B cell (primary cell): Measurements from ENCODE around the gene GARS1. TPM values are rescaled to one million over a fixed set of nuclear protein-coding genes. Genes with fewer than 3 reads are reported as not detected.

Experiments
- ATAC-seq: fragments of 200-7000 bp; cut with Tn5 transposase; one replicate; pipeline ENCODE4 v1.10.0; 2021; ENCODE audit warnings: low read depth, mild to moderate bottlenecking, moderate number of reproducible peaks, moderate library complexity
- CTCF ChIA-PET: fragments of 350-600 bp; sonication (Branson Sonifier 250); formaldehyde crosslinking; loops from one replicate; lab custom pipeline; 2021; ENCODE audit warnings: antibody characterized with exemption, inconsistent platforms; lab: Charles Lee
- POLR2A ChIA-PET: fragments of 350-600 bp; sonication (Branson Sonifier 250); formaldehyde crosslinking; loops from one replicate; lab custom pipeline; 2021; ENCODE audit warnings: antibody characterized with exemption; lab: Charles Lee
- DNase-seq: peaks from one replicate; pipeline ENCODE4 v3.0.0; 2013
- H2AFZ ChIP-seq: 2 replicates; pipeline ENCODE4 v1.6.1; 2012; ENCODE audit warnings: mild to moderate bottlenecking, low read depth, low read length; ENCODE audit not compliant: insufficient read depth, poor library complexity, severe bottlenecking
- H3K27ac ChIP-seq, 2 donors: 1 replicate in 1 of 2; 2 replicates in 1 of 2; pipeline ENCODE4 v1.5.1; 2012 to 2013; ENCODE audit warnings: low read length in 2 of 2, mild to moderate bottlenecking in 2 of 2, moderate library complexity in 1 of 2
- H3K27me3 ChIP-seq, 4 experiments: fragments of 200-600 bp in 1 of 4; sonication (generic) in 1 of 4; replicated peaks in 1 of 4; 1 replicate in 2 of 4; 2 replicates in 2 of 4; pipeline versions ENCODE4 v1.6.1 to v1.7.0; 2013 to 2016; ENCODE audit warnings: low read length in 3 of 4, mild to moderate bottlenecking in 2 of 4, mixed read lengths in 1 of 4, moderate library complexity in 1 of 4; ENCODE audit not compliant: insufficient read depth in 4 of 4, control insufficient read depth in 3 of 4; ENCODE audit errors: control extremely low read depth in 1 of 4
- H3K36me3 ChIP-seq, 2 experiments: replicated peaks in 1 of 2; 1 replicate in 1 of 2; 2 replicates in 1 of 2; pipeline versions ENCODE4 v1.6.1 to v1.7.1; 2013; ENCODE audit warnings: low read length in 1 of 2; ENCODE audit not compliant: insufficient read depth in 2 of 2, control insufficient read depth in 1 of 2; ENCODE audit errors: control extremely low read depth in 1 of 2, extremely low read depth in 1 of 2
- H3K4me1 ChIP-seq, 2 donors: fragments of 200-600 bp in 1 of 2; sonication (generic) in 1 of 2; 1 replicate in 1 of 2; 2 replicates in 1 of 2; pipeline versions ENCODE4 v1.5.1 to v1.6.1; 2013 to 2017; ENCODE audit warnings: low read length in 2 of 2; ENCODE audit not compliant: control insufficient read depth in 2 of 2, insufficient read depth in 2 of 2
- H3K4me2 ChIP-seq: replicated peaks from 2 replicates; pipeline ENCODE3; 2012; ENCODE audit warnings: mild to moderate bottlenecking, low read depth, low read length; ENCODE audit not compliant: poor library complexity, severe bottlenecking
- H3K4me3 ChIP-seq, 5 experiments: fragments of 200-600 bp in 1 of 5; sonication (generic) in 1 of 5; 1 replicate in 3 of 5; 2 replicates in 2 of 5; pipeline versions ENCODE4 v1.5.1 to v1.7.0; 2011 to 2016; ENCODE audit warnings: low read length in 4 of 5, mild to moderate bottlenecking in 4 of 5, low read depth in 2 of 5, control low read depth in 1 of 5, moderate library complexity in 1 of 5; ENCODE audit not compliant: insufficient read depth in 1 of 5; ENCODE audit errors: control extremely low read depth in 1 of 5, extremely low read depth in 1 of 5
- H3K79me2 ChIP-seq: fragments of 200-600 bp; sonication (generic); one replicate; pipeline ENCODE4 v1.6.0; 2016; ENCODE audit warnings: low read length; ENCODE audit not compliant: control insufficient read depth, insufficient read depth
- H3K9ac ChIP-seq: fragments of 200-600 bp; sonication (generic); 2 replicates; pipeline ENCODE4 v1.6.1; 2017; ENCODE audit warnings: mild to moderate bottlenecking, low read length, moderate library complexity
- H3K9me3 ChIP-seq, 3 donors: one replicate each; pipeline versions ENCODE4 v1.6.1 to v1.7.1; 2013; ENCODE audit warnings: low read length in 2 of 3; ENCODE audit not compliant: control insufficient read depth in 2 of 3, insufficient read depth in 1 of 3; ENCODE audit errors: control extremely low read depth in 1 of 3
- H4K20me1 ChIP-seq: 2 replicates; pipeline ENCODE4 v1.6.0; 2012; ENCODE audit warnings: mild to moderate bottlenecking, low read length; ENCODE audit not compliant: insufficient read depth, control insufficient read depth, poor library complexity, severe bottlenecking
- H3K27ac Mint-ChIP-seq: one replicate; pipeline ENCODE4 v1.8.0; 2021; ENCODE audit warnings: mixed read lengths
- H3K27me3 Mint-ChIP-seq: one replicate; pipeline ENCODE4 v1.8.0; 2021; ENCODE audit warnings: mixed read lengths
- H3K4me1 Mint-ChIP-seq: one replicate; pipeline ENCODE4 v1.8.0; 2021; ENCODE audit warnings: mixed read lengths
- H3K4me3 Mint-ChIP-seq: one replicate; pipeline ENCODE4 v1.8.0; 2021; ENCODE audit warnings: mixed read lengths
- H3K9me3 Mint-ChIP-seq: one replicate; pipeline ENCODE4 v1.8.0; 2022; ENCODE audit warnings: mixed read lengths; ENCODE audit not compliant: insufficient read depth
- EZH2 ChIP-seq: IDR thresholded peaks from 2 replicates; pipeline ENCODE4 v1.6.1; 2012; ENCODE audit warnings: borderline replicate concordance, low read depth, mild to moderate bottlenecking, moderate library complexity, low read length; ENCODE audit not compliant: insufficient read depth, poor library complexity, severe bottlenecking
- WGBS: methylation state at CpG from one replicate; pipeline ENCODE4 v1.1.5; 2013; ENCODE audit warnings: missing lambda C conversion rate; ENCODE audit not compliant: insufficient coverage; 5-methylcytosine and 5-hydroxymethylcytosine counted together
- intact Hi-C: fragments of 100-400 bp; cut with micrococcal nuclease; formaldehyde crosslinking; loops from one replicate; pipeline ENCODE4 v1.10.0; 2022
- polyA plus RNA-seq: library from polyadenylated mRNA; depleted of rRNA; stranded (reverse); fragments of >200 nt; gene quantifications from 2 replicates; pipeline ENCODE4 v1.2.3, GENCODE V29; 2012
- total RNA-seq, 2 donors: library from RNA; stranded (reverse); fragments of 120-200 nt in 1 of 2; gene quantifications; 1 replicate in 1 of 2; 2 replicates in 1 of 2; pipeline versions ENCODE4 v1.2.3 to v1.2.4, GENCODE V29; 2013 to 2022
- TF ChIP-seq, protein P1 (sequence below): fragments of 200-600 bp; IDR thresholded peaks from one replicate; pipeline ENCODE4 v1.8.0; 2022; ENCODE audit warnings: antibody characterized with exemption, mild to moderate bottlenecking

Gene GARS1
- total and polyA plus RNA-seq, 2 donors (not counting 1 experiment from before 2014, with no cell fraction given): 54.9 to 61.7 TPM

DNA sequence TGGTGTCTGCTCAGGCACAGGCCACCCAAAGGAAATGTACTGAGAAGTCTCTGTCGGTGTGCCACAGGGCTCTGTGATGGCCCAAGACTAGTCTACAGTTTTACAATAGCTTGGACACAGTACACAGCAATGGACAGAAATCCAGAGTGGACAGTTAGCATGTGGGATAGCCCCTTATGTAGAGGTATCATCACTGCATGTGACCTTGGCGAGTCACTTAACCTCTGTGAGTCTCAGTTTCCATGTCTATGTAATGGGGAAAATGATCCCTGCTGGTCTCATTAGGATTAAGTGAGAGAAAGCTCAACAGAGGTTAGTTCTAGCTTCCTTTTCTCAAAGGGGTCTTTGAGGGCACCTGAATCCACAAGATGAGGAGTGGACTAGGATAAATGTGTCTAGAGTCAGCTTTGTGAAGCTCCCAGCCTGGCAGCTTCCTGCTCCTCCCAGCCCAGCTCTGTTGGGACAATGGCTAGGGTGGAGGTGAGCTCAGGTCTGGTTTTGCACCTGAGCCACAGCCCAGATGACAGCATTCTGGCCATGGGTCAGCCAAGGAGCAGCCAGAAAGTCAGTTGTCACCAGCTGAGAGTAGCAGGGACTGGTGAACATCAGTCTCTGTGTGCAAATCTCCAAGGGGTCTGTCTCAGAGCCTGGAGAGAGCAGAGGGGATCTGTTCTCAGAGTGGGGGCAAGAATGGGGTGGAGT is 69.7 kb downstream of the GARS1 start:
- POLR2A ChIA-PET: no interaction called here

DNA sequence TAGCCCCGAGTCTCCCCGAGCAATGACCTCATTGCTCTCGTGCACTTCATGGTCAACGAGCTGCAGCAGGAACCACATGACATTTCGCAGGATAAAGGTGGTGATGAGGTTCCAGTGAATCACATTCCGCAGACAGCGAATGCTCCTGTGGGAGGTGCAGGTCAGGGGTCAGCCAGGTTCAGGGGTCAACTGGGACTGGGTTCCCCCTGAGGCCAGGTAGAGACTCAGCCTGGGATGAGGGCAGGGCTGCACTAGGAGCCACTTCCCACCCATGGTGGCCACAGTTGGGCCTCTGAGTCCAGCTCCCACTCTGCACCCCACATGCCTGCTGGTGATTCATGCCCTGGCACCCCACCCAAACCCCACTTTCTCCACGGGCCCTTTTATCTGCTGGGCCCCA is 70.4 kb downstream of the GARS1 start:
- Histone ChIP-seq H3K9me3 (no peaks in the 10 kb centered on the region), H3K9ac (no peak overlapping the region), H2AFZ (no peak overlapping the region), H3K4me2 (no peak overlapping the region), H4K20me1 (no peaks in the 10 kb centered on the region), H3K79me2 (no peaks in the 10 kb centered on the region), H3K27me3 (no peaks in the 10 kb centered on the region), H3K27ac (no peak overlapping the region), H3K4me3 (no peak overlapping the region), H3K36me3 (no peaks in the 10 kb centered on the region), H3K4me1 (no peaks in the 10 kb centered on the region)
- H3K27me3 Mint-ChIP-seq: peaks cover 3% of the 10 kb centered on the region
- 81% methylated on average over 7 of the region's 8 CpGs for WGBS
- CTCF ChIA-PET: no interaction called here
- no peak overlapping the region for H3K27ac Mint-ChIP-seq
- ATAC-seq (no peak), DNase-seq (no peak)
- TF ChIP-seq, protein P1, sequence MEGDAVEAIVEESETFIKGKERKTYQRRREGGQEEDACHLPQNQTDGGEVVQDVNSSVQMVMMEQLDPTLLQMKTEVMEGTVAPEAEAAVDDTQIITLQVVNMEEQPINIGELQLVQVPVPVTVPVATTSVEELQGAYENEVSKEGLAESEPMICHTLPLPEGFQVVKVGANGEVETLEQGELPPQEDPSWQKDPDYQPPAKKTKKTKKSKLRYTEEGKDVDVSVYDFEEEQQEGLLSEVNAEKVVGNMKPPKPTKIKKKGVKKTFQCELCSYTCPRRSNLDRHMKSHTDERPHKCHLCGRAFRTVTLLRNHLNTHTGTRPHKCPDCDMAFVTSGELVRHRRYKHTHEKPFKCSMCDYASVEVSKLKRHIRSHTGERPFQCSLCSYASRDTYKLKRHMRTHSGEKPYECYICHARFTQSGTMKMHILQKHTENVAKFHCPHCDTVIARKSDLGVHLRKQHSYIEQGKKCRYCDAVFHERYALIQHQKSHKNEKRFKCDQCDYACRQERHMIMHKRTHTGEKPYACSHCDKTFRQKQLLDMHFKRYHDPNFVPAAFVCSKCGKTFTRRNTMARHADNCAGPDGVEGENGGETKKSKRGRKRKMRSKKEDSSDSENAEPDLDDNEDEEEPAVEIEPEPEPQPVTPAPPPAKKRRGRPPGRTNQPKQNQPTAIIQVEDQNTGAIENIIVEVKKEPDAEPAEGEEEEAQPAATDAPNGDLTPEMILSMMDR: no peak
- no peak for TF ChIP-seq EZH2
- no peak overlapping the region for H3K4me3 Mint-ChIP-seq
- H3K9me3 Mint-ChIP-seq: no peaks in the 10 kb centered on the region
- POLR2A ChIA-PET: no interaction called here
- no peaks in the 10 kb centered on the region for H3K4me1 Mint-ChIP-seq
- intact Hi-C loops: no loop called here

More for the DNA sequence above, 69.7 kb downstream of the GARS1 start:
- Mint-ChIP-seq H3K4me1 (no peaks in the 10 kb centered on the region), H3K4me3 (no peak overlapping the region), H3K27ac (no peak overlapping the region), H3K27me3 (peaks cover 3% of the 10 kb centered on the region), H3K9me3 (no peaks in the 10 kb centered on the region)
- H2AFZ ChIP-seq: no peak overlapping the region
- no peak for ATAC-seq
- no peak overlapping the region for H3K27ac ChIP-seq
- H4K20me1 ChIP-seq: no peaks in the 10 kb centered on the region
- no peak for TF ChIP-seq EZH2
- TF ChIP-seq, protein P1: no peak
- no peaks in the 10 kb centered on the region for H3K4me1 ChIP-seq
- CTCF ChIA-PET: no interaction called here
- no peak overlapping the region for H3K4me3 ChIP-seq
- no peak overlapping the region for H3K9ac ChIP-seq
- no peaks in the 10 kb centered on the region for H3K79me2 ChIP-seq
- no peak for DNase-seq
- H3K36me3 ChIP-seq: no peaks in the 10 kb centered on the region
- no peak overlapping the region for H3K4me2 ChIP-seq
- H3K27me3 ChIP-seq: no peaks in the 10 kb centered on the region
- WGBS: 66% methylated on average over 2 of the region's 2 CpGs
- H3K9me3 ChIP-seq: no peaks in the 10 kb centered on the region
- intact Hi-C loops: no loop called here
